H9 (cell line): ENCODE results near the gene EDN1. TPM values are rescaled to one million over a fixed set of nuclear protein-coding genes. Genes with fewer than 3 reads are reported as not detected.

Experiments used
- DNase-seq: peaks from one replicate; pipeline ENCODE4 v3.0.0-alpha.2; 2017
- H2AFZ ChIP-seq: one replicate; pipeline ENCODE4 v1.6.1; 2013; ENCODE audit warnings: mild to moderate bottlenecking, low read length, control low read depth, moderate library complexity
- H2AK5ac ChIP-seq: 2 replicates; pipeline ENCODE4 v1.6.1; 2013; ENCODE audit warnings: low read length, control low read depth, mixed read lengths; ENCODE audit not compliant: insufficient read length
- H2BK120ac ChIP-seq: one replicate; pipeline ENCODE4 v1.6.1; 2013; ENCODE audit warnings: low read depth, mild to moderate bottlenecking, low read length, control low read depth, inconsistent platforms; ENCODE audit not compliant: poor library complexity, severe bottlenecking
- H2BK12ac ChIP-seq: 2 replicates; pipeline ENCODE4 v1.6.1; 2013; ENCODE audit warnings: low read length, control low read depth, mixed read lengths, low read depth; ENCODE audit not compliant: insufficient read length
- H2BK15ac ChIP-seq: 2 replicates; pipeline ENCODE4 v1.6.1; 2013; ENCODE audit warnings: low read depth, low read length, control low read depth
- H2BK20ac ChIP-seq: one replicate; pipeline ENCODE4 v1.6.1; 2013; ENCODE audit warnings: low read depth, mild to moderate bottlenecking, low read length, control low read depth, inconsistent platforms; ENCODE audit not compliant: poor library complexity, severe bottlenecking
- H2BK5ac ChIP-seq: 2 replicates; pipeline ENCODE4 v1.6.1; 2013; ENCODE audit warnings: low read length, control low read depth, mixed read lengths; ENCODE audit not compliant: insufficient read length
- H3K14ac ChIP-seq: 2 replicates; pipeline ENCODE4 v1.6.1; 2013; ENCODE audit warnings: low read length, control low read depth; ENCODE audit not compliant: insufficient read depth
- H3K18ac ChIP-seq: 2 replicates; pipeline ENCODE4 v1.6.1; 2013; ENCODE audit warnings: low read depth, mild to moderate bottlenecking, mixed read lengths, low read length, control low read depth; ENCODE audit not compliant: insufficient read length
- H3K23ac ChIP-seq: 2 replicates; pipeline ENCODE4 v1.6.1; 2013; ENCODE audit warnings: low read length, control low read depth, mixed read lengths, low read depth; ENCODE audit not compliant: insufficient read length
- H3K23me2 ChIP-seq: 2 replicates; pipeline ENCODE4 v1.6.1; 2013; ENCODE audit warnings: low read depth, mild to moderate bottlenecking, mixed read lengths, low read length, control low read depth; ENCODE audit not compliant: insufficient read length, poor library complexity, severe bottlenecking
- H3K27ac ChIP-seq: 2 replicates; pipeline ENCODE4 v1.5.1; 2013; ENCODE audit warnings: low read length, control low read depth, mixed read lengths, low read depth; ENCODE audit not compliant: insufficient read length
- H3K27me3 ChIP-seq: 2 replicates; pipeline ENCODE4 v1.6.1; 2013; ENCODE audit warnings: low read length, control low read depth, inconsistent platforms; ENCODE audit not compliant: insufficient read depth
- H3K4ac ChIP-seq: 2 replicates; pipeline ENCODE4 v1.6.1; 2013; ENCODE audit warnings: low read depth, mild to moderate bottlenecking, control low read depth, inconsistent platforms, low read length, moderate library complexity
- H3K4me1 ChIP-seq: 2 replicates; pipeline ENCODE4 v1.6.1; 2013; ENCODE audit warnings: low read length, control low read depth, inconsistent platforms; ENCODE audit not compliant: insufficient read depth
- H3K4me2 ChIP-seq: 2 replicates; pipeline ENCODE4 v1.6.1; 2013; ENCODE audit warnings: low read length, control low read depth, mixed read lengths; ENCODE audit not compliant: insufficient read length, insufficient read depth
- H3K56ac ChIP-seq: 2 replicates; pipeline ENCODE4 v1.6.1; 2013; ENCODE audit warnings: low read depth, mild to moderate bottlenecking, mixed read lengths, low read length, control low read depth; ENCODE audit not compliant: insufficient read length
- H3K79me1 ChIP-seq: 2 replicates; pipeline ENCODE4 v1.6.1; 2013; ENCODE audit warnings: low read depth, mild to moderate bottlenecking, moderate library complexity, low read length, control low read depth, inconsistent platforms; ENCODE audit not compliant: insufficient read depth, poor library complexity, severe bottlenecking
- H3K79me2 ChIP-seq: 2 replicates; pipeline ENCODE4 v1.6.1; 2013; ENCODE audit warnings: low read length, control low read depth, inconsistent platforms; ENCODE audit not compliant: insufficient read depth
- H3K9ac ChIP-seq: 2 replicates; pipeline ENCODE4 v1.6.1; 2013; ENCODE audit warnings: low read length, control low read depth, mixed read lengths; ENCODE audit not compliant: insufficient read length; ENCODE audit errors: extremely low read depth
- H3K9me3 ChIP-seq: one replicate; pipeline ENCODE4 v1.6.1; 2013; ENCODE audit warnings: low read depth, low read length, inconsistent platforms; ENCODE audit not compliant: control insufficient read depth
- H3T11ph ChIP-seq: one replicate; pipeline ENCODE4 v1.6.1; 2013; ENCODE audit warnings: mild to moderate bottlenecking, low read length, control low read depth, inconsistent platforms
- H4K20me1 ChIP-seq: one replicate; pipeline ENCODE4 v1.6.1; 2013; ENCODE audit not compliant: control insufficient read depth, insufficient read length, insufficient read depth
- H4K5ac ChIP-seq: 2 replicates; pipeline ENCODE4 v1.6.1; 2013; ENCODE audit warnings: low read depth, mild to moderate bottlenecking, mixed read lengths, low read length, control low read depth; ENCODE audit not compliant: insufficient read length
- H4K8ac ChIP-seq: replicated peaks from 2 replicates; pipeline ENCODE4 v1.6.1; 2013; ENCODE audit warnings: low read length, control low read depth, mixed read lengths, low read depth; ENCODE audit not compliant: insufficient read length
- H4K91ac ChIP-seq: 2 replicates; pipeline ENCODE4 v1.6.1; 2013; ENCODE audit warnings: low read depth, mild to moderate bottlenecking, moderate library complexity, mixed read lengths, low read length, control low read depth; ENCODE audit not compliant: insufficient read length
- H3K27ac Mint-ChIP-seq, 3 experiments: 2 replicates in 2 of 3; 3 replicates in 1 of 3; pipeline ENCODE4 v1.8.0; 2020 to 2021; ENCODE audit warnings: mixed read lengths in 3 of 3, mild to moderate bottlenecking in 1 of 3, moderate library complexity in 1 of 3
- H3K27me3 Mint-ChIP-seq: 2 replicates; pipeline ENCODE4 v1.8.0; 2021; ENCODE audit warnings: low read depth, mild to moderate bottlenecking, moderate library complexity, mixed read lengths
- H3K36me3 Mint-ChIP-seq, 3 experiments: 2 replicates in 2 of 3; 3 replicates in 1 of 3; pipeline ENCODE4 v1.8.0; 2020 to 2021; ENCODE audit warnings: low read depth in 3 of 3, mixed read lengths in 3 of 3; ENCODE audit not compliant: insufficient read depth in 1 of 3
- H3K4me1 Mint-ChIP-seq, 2 experiments: 2 replicates each; pipeline ENCODE4 v1.8.0; 2020; ENCODE audit warnings: mixed read lengths in 2 of 2
- H3K4me3 Mint-ChIP-seq, 2 experiments: 2 replicates in 1 of 2; 3 replicates in 1 of 2; pipeline ENCODE4 v1.8.0; 2020 to 2021; ENCODE audit warnings: mild to moderate bottlenecking in 2 of 2, mixed read lengths in 2 of 2, moderate library complexity in 1 of 2
- H3K9me3 Mint-ChIP-seq, 2 experiments: 2 replicates in 1 of 2; 3 replicates in 1 of 2; pipeline ENCODE4 v1.8.0; 2020; ENCODE audit warnings: mild to moderate bottlenecking in 2 of 2, mixed read lengths in 2 of 2, moderate library complexity in 1 of 2
- whole genome bisulfite sequencing: extraction: QIAGEN DNeasy Blood & Tissue Kit; methylation state at CpG from one replicate; pipeline ENCODE4 v1.1.7; 2013; ENCODE audit warnings: missing lambda C conversion rate, low lambda C conversion rate, mixed read lengths; ENCODE audit not compliant: insufficient read length; ENCODE audit errors: extremely low coverage; 5-methylcytosine and 5-hydroxymethylcytosine counted together
- total RNA-seq: library from RNA; stranded (reverse); gene quantifications from 2 replicates; pipeline ENCODE4 v1.2.1, GENCODE V29; 2021
- TF ChIP-seq, protein P1 (sequence below): fragments of 200-600 bp; sonication (generic); conservative IDR thresholded peaks from 3 replicates; pipeline ENCODE4 v1.8.0; 2021; ENCODE audit warnings: antibody characterized with exemption, mild to moderate bottlenecking

EDN1 gene
- total RNA-seq, 1 experiment from 2014 or later = 2.1 TPM

DNA sequence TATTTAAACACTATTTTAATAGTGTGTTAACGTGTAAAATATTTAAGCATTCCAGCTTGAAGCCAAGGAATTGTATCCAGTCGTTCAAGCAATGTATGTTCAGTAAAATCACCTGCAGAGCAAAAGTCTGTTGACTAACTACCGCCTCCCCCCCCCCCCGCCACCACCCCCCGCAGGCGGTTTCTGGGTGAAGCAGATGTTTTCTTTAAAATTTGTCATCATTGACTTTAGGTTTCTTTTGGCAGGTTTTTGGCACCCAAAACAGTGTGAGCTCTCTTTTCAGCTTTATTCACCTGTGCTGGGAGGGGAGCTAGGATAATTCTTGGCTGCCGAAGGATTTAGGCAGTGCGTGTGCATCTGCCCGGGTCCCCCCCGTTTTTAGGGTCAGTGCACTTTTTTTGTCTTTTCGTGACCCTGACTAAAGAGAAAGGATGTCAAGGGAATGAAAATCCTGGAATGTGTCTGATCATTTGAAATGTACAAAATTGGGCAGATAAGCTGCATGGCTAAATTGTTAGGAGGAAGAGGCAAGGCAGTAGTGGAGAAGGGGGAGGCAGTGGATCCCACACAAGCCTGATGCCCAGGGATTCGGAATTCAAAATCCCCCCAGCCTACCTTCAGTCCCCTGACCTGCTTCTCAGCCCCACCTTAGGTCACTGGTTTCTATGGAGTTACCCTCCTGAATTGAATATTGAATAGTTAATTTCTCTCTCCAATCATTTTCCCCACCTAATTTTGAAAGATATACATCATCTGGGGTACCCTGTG, 1.1 kb downstream of the EDN1 start:
- Histone ChIP-seq H3K79me2 (no peaks in the 10 kb centered on the region), H3K4me2 (peak overlapping the region; percentile 30), H2BK5ac (no peak overlapping the region), H3K18ac (no peak overlapping the region), H2AK5ac (no peak overlapping the region), H3T11ph (no peak overlapping the region), H3K56ac (no peak overlapping the region), H4K20me1 (no peaks in the 10 kb centered on the region), H3K27ac (no peak overlapping the region), H2BK120ac (no peak overlapping the region), H3K79me1 (no peaks in the 10 kb centered on the region), H3K4me1 (no peaks in the 10 kb centered on the region; the same call in 1 of the 2 replicates), H3K9ac (no peak overlapping the region), H4K5ac (no peak overlapping the region), H2AFZ (no peak overlapping the region), H3K9me3 (no peaks in the 10 kb centered on the region), H2BK20ac (no peak overlapping the region), H3K23ac (no peak overlapping the region), H2BK12ac (no peak overlapping the region), H4K8ac (no peak overlapping the region), H2BK15ac (no peak overlapping the region), H3K14ac (no peak overlapping the region), H4K91ac (no peak overlapping the region), H3K23me2 (peaks cover 9% of the 10 kb centered on the region), H3K27me3 (no peaks in the 10 kb centered on the region; the same call in 1 of the 2 replicates), H3K4ac (no peak overlapping the region)
- H3K27me3 Mint-ChIP-seq = peaks cover 21% of the 10 kb centered on the region
- H3K4me1 Mint-ChIP-seq = peaks cover 57 to 58% of the 10 kb centered on the region in 2 experiments
- no peak overlapping the region for H3K27ac Mint-ChIP-seq
- peaks cover 0 to 27% (median 5%) of the 10 kb centered on the region in 3 experiments; a peak in 3 of 7 replicates for H3K36me3 Mint-ChIP-seq
- DNase-seq = no peak
- no CpG with 5 or more reads among the region's 12 CpGs for WGBS
- TF ChIP-seq, protein P1, sequence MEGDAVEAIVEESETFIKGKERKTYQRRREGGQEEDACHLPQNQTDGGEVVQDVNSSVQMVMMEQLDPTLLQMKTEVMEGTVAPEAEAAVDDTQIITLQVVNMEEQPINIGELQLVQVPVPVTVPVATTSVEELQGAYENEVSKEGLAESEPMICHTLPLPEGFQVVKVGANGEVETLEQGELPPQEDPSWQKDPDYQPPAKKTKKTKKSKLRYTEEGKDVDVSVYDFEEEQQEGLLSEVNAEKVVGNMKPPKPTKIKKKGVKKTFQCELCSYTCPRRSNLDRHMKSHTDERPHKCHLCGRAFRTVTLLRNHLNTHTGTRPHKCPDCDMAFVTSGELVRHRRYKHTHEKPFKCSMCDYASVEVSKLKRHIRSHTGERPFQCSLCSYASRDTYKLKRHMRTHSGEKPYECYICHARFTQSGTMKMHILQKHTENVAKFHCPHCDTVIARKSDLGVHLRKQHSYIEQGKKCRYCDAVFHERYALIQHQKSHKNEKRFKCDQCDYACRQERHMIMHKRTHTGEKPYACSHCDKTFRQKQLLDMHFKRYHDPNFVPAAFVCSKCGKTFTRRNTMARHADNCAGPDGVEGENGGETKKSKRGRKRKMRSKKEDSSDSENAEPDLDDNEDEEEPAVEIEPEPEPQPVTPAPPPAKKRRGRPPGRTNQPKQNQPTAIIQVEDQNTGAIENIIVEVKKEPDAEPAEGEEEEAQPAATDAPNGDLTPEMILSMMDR = no peak
- H3K9me3 Mint-ChIP-seq = no peaks in the 10 kb centered on the region; a peak in 1 of 5 replicates
- peak overlapping the region; percentile 54 to 75; a peak in 3 of 5 replicates for H3K4me3 Mint-ChIP-seq
